HCT116 (cell line): ENCODE data around the gene PYGL. TPM values are rescaled to one million over a fixed set of nuclear protein-coding genes. Genes with fewer than 3 reads are reported as not detected.

Source experiments
- ATAC-seq: fragments of 200-7000 bp; cut with Tn5 transposase; 2 replicates; pipeline ENCODE4 v1.9.1; 2020; ENCODE audit warnings: mild to moderate bottlenecking, moderate library complexity
- BruUV-seq: library from RNA; stranded (reverse); fragments of 400-500 nt; replicated peaks from 2 replicates; lab custom pipeline; 2021; lab: Mats Ljungman, UMichigan
- CTCF ChIA-PET: fragments of 300-600 bp; sonication (Branson Sonifier 250); formaldehyde crosslinking; loops from one replicate; lab custom pipeline; 2021; ENCODE audit warnings: antibody characterized with exemption; lab: Charles Lee
- POLR2A ChIA-PET: fragments of 300-600, 350-600 bp; sonication (Branson Sonifier 250); formaldehyde crosslinking; loops from one replicate; lab custom pipeline; 2021; ENCODE audit warnings: antibody characterized with exemption; lab: Charles Lee
- RAD21 ChIA-PET, 2 experiments: fragments of 300-600 bp; sonication (Branson Sonifier 250); formaldehyde crosslinking; loops; one replicate each; lab custom pipeline; 2023; ENCODE audit warnings: low total read pairs in 2 of 2; ENCODE audit not compliant: uncharacterized antibody in 2 of 2, unreplicated experiment in 2 of 2, low non-redundant PET in 1 of 2; lab: Charles Lee
- DNase-seq: peaks from one replicate; pipeline ENCODE4 v3.0.0-alpha.2; 2010; ENCODE audit warnings: low read depth, low spot score
- H2AFZ ChIP-seq: fragments of 200-600 bp; shearing (Covaris generic), sonication (generic); 2 replicates; pipeline ENCODE4 v1.6.1; 2017; ENCODE audit warnings: low read depth, mixed run types, mixed read lengths, antibody characterized with exemption, low read length; ENCODE audit not compliant: poor library complexity, severe bottlenecking
- H3K27ac ChIP-seq: 2 replicates; pipeline ENCODE4 v1.5.1; 2012; ENCODE audit warnings: low read depth, low read length
- H3K27me3 ChIP-seq: fragments of 200-600 bp; sonication (generic); 2 replicates; pipeline ENCODE4 v1.6.1; 2016; ENCODE audit warnings: mixed run types, low read length, mixed read lengths; ENCODE audit not compliant: insufficient read depth
- H3K36me3 ChIP-seq, 2 experiments: fragments of 200-500 bp in 1 of 2; fragments of 200-600 bp in 1 of 2; sonication (Bioruptor generic) in 1 of 2; sonication (generic) in 1 of 2; 2 replicates each; pipeline versions ENCODE4 v1.5.1 to v1.6.1; 2014 to 2016; ENCODE audit warnings: low read length in 2 of 2, inconsistent platforms in 1 of 2, mixed read lengths in 1 of 2, mixed run types in 1 of 2; ENCODE audit not compliant: insufficient read depth in 2 of 2, control insufficient read depth in 1 of 2
- H3K4me1 ChIP-seq, 2 experiments: fragments of 200-600 bp in 1 of 2; sonication (generic) in 1 of 2; 2 replicates each; pipeline versions ENCODE4 v1.5.1 to v1.6.1; 2012 to 2017; ENCODE audit warnings: low read length in 2 of 2, inconsistent platforms in 1 of 2, mild to moderate bottlenecking in 1 of 2, mixed read lengths in 1 of 2, mixed run types in 1 of 2, moderate library complexity in 1 of 2; ENCODE audit not compliant: insufficient read depth in 2 of 2, control insufficient read depth in 1 of 2
- H3K4me2 ChIP-seq: fragments of 200-600 bp; sonication (generic); 2 replicates; pipeline ENCODE4 v1.6.1; 2017; ENCODE audit warnings: mixed run types, low read length, mixed read lengths
- H3K4me3 ChIP-seq, 2 experiments: fragments of 200-600 bp in 1 of 2; sonication (generic) in 1 of 2; replicated peaks in 1 of 2; 2 replicates each; pipeline ENCODE4 v1.5.1; 2011 to 2016; ENCODE audit warnings: low read length in 2 of 2, control low read depth in 1 of 2, low read depth in 1 of 2, mild to moderate bottlenecking in 1 of 2, mixed read lengths in 1 of 2, mixed run types in 1 of 2
- H3K79me2 ChIP-seq: fragments of 200-600 bp; sonication (generic); 2 replicates; pipeline ENCODE4 v1.6.1; 2017; ENCODE audit warnings: mild to moderate bottlenecking, mixed run types, low read length, moderate library complexity, mixed read lengths; ENCODE audit not compliant: insufficient read depth
- H3K9ac ChIP-seq: fragments of 200-600 bp; sonication (generic); 2 replicates; pipeline ENCODE4 v1.6.1; 2016; ENCODE audit warnings: low read length, mixed read lengths
- H3K9me2 ChIP-seq: fragments of 200-600 bp; sonication (generic), shearing (Covaris generic); 2 replicates; pipeline ENCODE4 v1.6.1; 2017; ENCODE audit warnings: mixed run types, mild to moderate bottlenecking, moderate library complexity; ENCODE audit not compliant: insufficient read depth
- H3K9me3 ChIP-seq, 2 experiments: fragments of 200-500 bp in 1 of 2; fragments of 200-600 bp in 1 of 2; sonication (Bioruptor generic) in 1 of 2; sonication (generic) in 1 of 2; 2 replicates each; pipeline ENCODE4 v1.6.1; 2014 to 2017; ENCODE audit warnings: low read length in 2 of 2, mixed read lengths in 2 of 2, inconsistent platforms in 1 of 2, low read depth in 1 of 2, mild to moderate bottlenecking in 1 of 2, mixed run types in 1 of 2, moderate library complexity in 1 of 2; ENCODE audit not compliant: control insufficient read depth in 1 of 2, insufficient read depth in 1 of 2
- H4K20me1 ChIP-seq: fragments of 200-600 bp; sonication (generic), shearing (Covaris generic); 2 replicates; pipeline ENCODE4 v1.6.1; 2017; ENCODE audit warnings: mixed run types, mild to moderate bottlenecking, moderate library complexity; ENCODE audit not compliant: insufficient read depth
- CBX3 ChIP-seq: IDR thresholded peaks from 2 replicates; pipeline ENCODE4 v1.6.1; 2012; ENCODE audit warnings: low read depth
- CEBPB ChIP-seq: IDR thresholded peaks from 2 replicates; pipeline ENCODE4 v1.6.1; 2012; ENCODE audit warnings: low read depth
- EGR1 ChIP-seq: IDR thresholded peaks from 2 replicates; pipeline ENCODE4 v1.6.1; 2012; ENCODE audit warnings: low read depth
- POLR2AphosphoS5 ChIP-seq: IDR thresholded peaks from 2 replicates; pipeline ENCODE4 v1.6.1; 2011; ENCODE audit warnings: mild to moderate bottlenecking, low read depth, low read length, moderate library complexity
- RAD21 ChIP-seq: IDR thresholded peaks from 2 replicates; pipeline ENCODE4 v1.6.1; 2012; ENCODE audit warnings: low read depth, mild to moderate bottlenecking
- SIN3A ChIP-seq: IDR thresholded peaks from 2 replicates; pipeline ENCODE4 v1.6.1; 2012; ENCODE audit warnings: low read depth
- SP1 ChIP-seq: IDR thresholded peaks from 2 replicates; pipeline ENCODE4 v1.6.1; 2012; ENCODE audit warnings: low read depth
- SRF ChIP-seq: IDR thresholded peaks from 2 replicates; pipeline ENCODE4 v1.6.1; 2012; ENCODE audit warnings: low read depth
- YY1 ChIP-seq: IDR thresholded peaks from 2 replicates; pipeline ENCODE4 v1.6.1; 2011; ENCODE audit warnings: low read length, low read depth, moderate library complexity, mild to moderate bottlenecking; ENCODE audit not compliant: insufficient replicate concordance; ENCODE audit errors: extremely low read depth
- ZNF274 ChIP-seq: fragments of 200-500 bp; sonication (Bioruptor generic); IDR thresholded peaks from 2 replicates; pipeline ENCODE4 v1.6.1; 2014; ENCODE audit warnings: mild to moderate bottlenecking, low read depth, low read length, inconsistent platforms
- intact Hi-C: fragments of 100-400 bp; cut with micrococcal nuclease; formaldehyde crosslinking; loops from 2 replicates; pipeline ENCODE4 v1.10.0; 2022
- total RNA-seq: library from RNA; stranded (reverse); gene quantifications from one replicate; pipeline ENCODE4 v1.2.1, GENCODE V29; 2021; ENCODE audit not compliant: unreplicated experiment
- TF ChIP-seq, protein P1 (sequence below): IDR thresholded peaks from 2 replicates; pipeline ENCODE4 v1.6.1; 2012

PYGL gene
- total RNA-seq, 1 experiment from 2014 or later, result 173 TPM

DNA sequence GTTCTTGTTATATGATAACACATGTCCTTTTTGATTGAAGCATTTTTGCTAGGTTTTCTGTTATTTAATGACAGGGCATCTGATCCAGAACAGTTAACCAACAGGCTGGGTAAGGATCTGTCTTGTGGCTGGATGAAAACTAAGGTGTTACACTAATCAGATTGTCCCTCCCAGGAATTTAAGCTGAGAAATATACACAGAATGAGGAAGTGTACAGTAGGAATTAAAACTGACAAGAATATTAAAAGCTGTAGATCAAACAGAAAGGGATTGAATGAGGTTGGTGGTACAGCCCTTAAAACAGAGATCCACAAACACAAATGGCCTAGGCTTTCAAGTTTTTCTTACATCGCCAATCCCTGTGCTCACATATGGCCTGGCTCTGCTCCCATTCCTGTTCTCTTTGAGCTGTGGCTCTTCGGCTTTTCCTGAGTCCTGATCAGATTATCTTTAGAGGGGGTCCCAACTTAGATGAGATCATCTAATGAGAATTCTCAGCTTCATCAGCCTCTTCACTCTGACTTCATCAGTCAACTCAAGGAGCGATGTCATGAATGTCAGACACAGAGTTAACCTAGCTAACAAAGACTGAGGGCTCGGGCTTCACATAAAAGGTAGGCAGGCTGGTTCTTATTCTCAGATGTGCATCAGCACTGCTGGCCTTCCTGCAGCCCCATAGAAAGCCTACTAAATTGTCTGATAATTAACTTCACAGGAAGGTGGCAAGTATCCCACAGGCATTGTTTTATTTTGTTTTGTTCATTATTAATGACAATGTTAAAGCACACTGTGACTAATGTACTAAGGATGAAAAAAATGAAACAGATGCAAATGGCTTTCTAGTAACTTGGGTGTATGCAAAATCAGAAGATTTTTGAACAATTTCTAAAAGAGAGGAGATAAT lies 11.4 kb downstream of the PYGL start:
- H3K4me1 ChIP-seq, result no peaks in the 10 kb centered on the region; a peak in 1 of 4 replicates
- DNase-seq, result no peak
- H3K9ac ChIP-seq, result no peak overlapping the region
- intact Hi-C loops, result no loop called here
- peaks cover 39% of the 10 kb centered on the region for H3K79me2 ChIP-seq
- ChIA-PET RAD21 (no interaction called here), POLR2A (interaction anchor here (1.6 kb wide), 1 partner anchor 11 kb away, joined by 11 read pairs; the partner anchor contains the start of gene PYGL), CTCF (no interaction called here)
- TF ChIP-seq YY1 (no peak), SRF (no peak)
- H3K36me3 ChIP-seq, result peaks cover 55 to 68% of the 10 kb centered on the region in 2 experiments
- H4K20me1 ChIP-seq, result 0 out of 2 replicates have a peak, but pooled peaks cover 3% of the 10 kb centered on the region
- H2AFZ ChIP-seq, result no peak overlapping the region
- H3K4me2 ChIP-seq, result no peak overlapping the region
- no peak for ATAC-seq
- no peaks in the 10 kb centered on the region for H3K9me3 ChIP-seq
- H3K9me2 ChIP-seq, result no peaks in the 10 kb centered on the region
- H3K27me3 ChIP-seq, result no peaks in the 10 kb centered on the region
- no TSS peak for BruUV-seq
- no peak overlapping the region for H3K27ac ChIP-seq
- H3K4me3 ChIP-seq, result no peak overlapping the region

DNA sequence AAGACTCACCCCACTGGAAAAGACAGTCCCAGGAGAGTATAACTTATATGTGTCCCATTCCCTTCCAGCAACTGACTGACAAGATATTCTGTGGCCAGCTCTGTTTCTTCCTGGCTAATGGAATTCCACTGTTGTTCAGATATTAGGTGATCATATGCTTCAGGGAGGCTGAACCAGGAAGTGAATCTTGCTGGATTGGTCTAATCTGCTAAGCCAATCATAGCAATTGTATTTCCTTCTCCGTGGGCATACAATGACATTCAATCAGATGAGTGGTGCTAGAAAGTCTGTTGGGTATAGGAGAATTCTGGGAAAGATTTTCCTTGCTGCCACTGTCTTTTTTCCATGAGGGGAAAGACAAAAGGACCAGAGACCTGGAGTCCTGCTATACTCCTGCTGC lies 12.1 kb downstream of the PYGL start:
- Histone ChIP-seq H3K9ac (no peak overlapping the region), H3K4me2 (no peak overlapping the region), H3K27me3 (no peaks in the 10 kb centered on the region), H3K4me3 (no peak overlapping the region), H3K36me3 (peaks cover 60 to 63% of the 10 kb centered on the region in 2 experiments), H4K20me1 (0 out of 2 replicates have a peak, but pooled peaks cover 3% of the 10 kb centered on the region), H3K27ac (no peak overlapping the region), H3K9me3 (no peaks in the 10 kb centered on the region), H3K79me2 (peaks cover 32% of the 10 kb centered on the region), H3K9me2 (no peaks in the 10 kb centered on the region), H2AFZ (no peak overlapping the region), H3K4me1 (no peaks in the 10 kb centered on the region; a peak in 1 of 4 replicates)
- ChIA-PET RAD21 (no interaction called here), CTCF (no interaction called here), POLR2A (interaction anchor here (1.6 kb wide), 1 partner anchor 12 kb away, joined by 11 read pairs; the partner anchor contains the start of gene PYGL)
- TF ChIP-seq EGR1, result no peak
- TF ChIP-seq, protein P1, sequence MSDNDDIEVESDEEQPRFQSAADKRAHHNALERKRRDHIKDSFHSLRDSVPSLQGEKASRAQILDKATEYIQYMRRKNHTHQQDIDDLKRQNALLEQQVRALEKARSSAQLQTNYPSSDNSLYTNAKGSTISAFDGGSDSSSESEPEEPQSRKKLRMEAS, result no peak
- no peak for TF ChIP-seq SIN3A
- TF ChIP-seq CBX3, result no peak
- no peak for TF ChIP-seq RAD21
- no peak for TF ChIP-seq YY1
- TF ChIP-seq SP1, result no peak
- TF ChIP-seq CEBPB, result no peak
- TF ChIP-seq ZNF274, result no peak
- TF ChIP-seq POLR2AphosphoS5, result no peak
- ATAC-seq (no peak), DNase-seq (no peak)
- intact Hi-C loops, result no loop called here
- no TSS peak for BruUV-seq
